Head of caudate nucleus (tissue), 42 donors: ENCODE data around the gene CCDC63.

Experiments
- DNase-seq, 42 donors: peaks; one replicate each; pipeline versions ENCODE4 v3.0.0 to v3.0.0-alpha.2; 2020 to 2021; ENCODE audit warnings: mixed read lengths in 7 of 42
- intact Hi-C: fragments of 100-400 bp; cut with DNase I; formaldehyde crosslinking; loops from one replicate; pipeline ENCODE4 v1.15.0; 2022

CCDC63 gene

GRCh38 chr12:110846615-110847566 is at the start of gene CCDC63:
CCDC63 (plus strand) TSS chr12:110846987; CDS start chr12:110852955, 5,968 bp downstream.
- intact Hi-C loops = no loop called here
- peak in 40 of 42 donors; percentile 12 to 76 (median 41) for DNase-seq

DNA sequence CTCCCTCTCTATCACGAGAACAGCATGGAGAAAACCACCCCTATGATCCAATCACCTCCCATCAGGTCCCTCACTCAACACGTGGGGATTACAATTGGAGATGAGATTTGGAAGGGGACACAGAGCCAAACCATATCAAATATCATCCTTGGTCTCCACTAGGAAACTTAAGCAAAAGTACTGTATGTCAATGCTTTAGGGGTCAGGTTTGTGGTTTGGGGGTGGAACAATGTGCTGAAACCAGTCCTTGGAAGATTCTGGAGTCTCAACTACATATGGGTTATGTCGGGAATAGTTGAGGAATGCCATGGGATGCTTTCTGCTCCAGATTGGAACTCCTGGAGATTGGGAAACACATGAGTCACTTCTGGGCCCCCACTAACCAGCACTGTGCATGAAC is 48.3 kb upstream of the CCDC63 start:
- DNase-seq = no peak
- intact Hi-C loops = no loop called here

DNA sequence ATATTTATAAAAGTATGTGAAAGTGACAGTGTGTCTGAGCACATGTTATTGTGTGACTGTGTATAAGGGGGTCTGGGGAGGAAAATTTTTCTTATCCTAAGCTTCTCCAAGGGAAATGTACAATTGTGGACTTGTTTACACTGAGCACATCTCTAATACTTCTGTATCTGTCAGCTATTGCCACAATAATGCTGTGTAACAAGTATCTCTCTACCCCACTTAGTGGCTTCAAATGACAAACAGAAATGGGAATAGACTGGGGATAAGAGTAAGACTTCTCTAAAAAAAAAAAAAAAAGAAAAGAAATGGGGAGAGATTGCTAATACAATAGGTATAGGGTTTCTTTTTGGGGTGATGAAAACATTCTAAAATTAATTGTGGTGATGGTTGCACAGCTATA is 44.3 kb upstream of the CCDC63 start:
- intact Hi-C loops = no loop called here
- DNase-seq = no peak

GRCh38 chr12:110804406-110804805 is 42.4 kb upstream of the CCDC63 start:
- DNase-seq = no peak
- intact Hi-C loops = no loop called here

DNA sequence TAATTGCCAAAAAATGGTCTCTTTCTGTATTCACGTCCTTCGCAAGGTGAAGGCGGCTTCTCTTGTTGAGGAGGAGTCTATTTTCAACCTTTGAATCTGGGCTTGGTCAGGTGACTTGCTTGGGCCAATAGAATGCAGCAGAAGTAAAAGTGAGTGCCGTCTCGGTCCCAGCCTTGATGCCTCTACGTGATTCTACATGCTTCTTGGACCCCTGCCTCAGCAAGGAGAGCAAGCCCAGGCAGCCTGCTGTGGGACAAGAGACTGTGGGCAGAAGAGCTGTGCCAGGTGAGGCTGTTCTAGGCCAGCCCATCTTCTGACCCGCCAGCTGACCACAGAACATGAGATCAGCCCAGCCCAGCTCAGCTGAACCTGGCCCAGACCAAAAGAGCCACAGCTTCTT is 39.1 kb upstream of the CCDC63 start:
- intact Hi-C loops = no loop called here
- no peak for DNase-seq

DNA sequence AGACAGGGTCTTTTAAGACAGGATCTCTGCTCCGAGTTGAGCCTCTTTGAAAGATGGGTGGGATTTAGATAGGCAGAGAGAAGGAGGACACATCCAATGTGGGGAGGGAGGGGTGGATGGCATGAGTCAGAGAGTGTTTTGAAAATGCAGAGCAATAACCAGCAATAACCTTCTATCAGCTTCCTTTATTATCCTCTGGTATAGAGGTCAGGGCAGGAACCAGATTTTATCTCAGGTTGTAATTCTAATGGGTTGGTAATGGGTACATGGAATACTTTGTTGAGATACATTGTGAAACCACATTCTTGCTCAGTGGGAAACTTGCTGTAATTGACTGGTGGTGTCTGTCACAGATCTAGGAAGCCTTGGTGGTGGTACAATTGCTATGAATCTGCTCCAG is 37.6 kb upstream of the CCDC63 start:
- DNase-seq = no peak
- intact Hi-C loops = no loop called here

DNA sequence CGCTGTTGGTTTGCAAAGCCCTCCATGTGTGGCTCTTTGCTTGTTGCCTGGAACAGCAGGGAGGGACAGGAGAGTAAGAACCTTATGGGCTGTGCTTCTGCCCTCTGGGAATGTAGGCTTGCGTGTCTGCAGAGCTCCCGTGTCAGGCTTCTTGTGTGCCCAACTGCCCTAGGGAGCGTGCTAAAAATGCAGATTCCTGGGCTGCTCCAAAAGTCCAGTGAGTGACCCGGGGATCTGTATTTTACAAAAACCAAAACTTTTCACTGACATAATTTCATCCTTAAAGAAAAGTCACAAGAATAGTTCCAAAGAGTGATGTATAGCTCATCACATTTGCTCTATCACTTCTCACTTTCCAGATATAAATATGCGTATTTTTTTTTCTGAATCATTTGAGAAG is 34.8 kb upstream of the CCDC63 start:
- DNase-seq = peak in 1 of 42 donors; percentile 9
- intact Hi-C loops = no loop called here

DNA sequence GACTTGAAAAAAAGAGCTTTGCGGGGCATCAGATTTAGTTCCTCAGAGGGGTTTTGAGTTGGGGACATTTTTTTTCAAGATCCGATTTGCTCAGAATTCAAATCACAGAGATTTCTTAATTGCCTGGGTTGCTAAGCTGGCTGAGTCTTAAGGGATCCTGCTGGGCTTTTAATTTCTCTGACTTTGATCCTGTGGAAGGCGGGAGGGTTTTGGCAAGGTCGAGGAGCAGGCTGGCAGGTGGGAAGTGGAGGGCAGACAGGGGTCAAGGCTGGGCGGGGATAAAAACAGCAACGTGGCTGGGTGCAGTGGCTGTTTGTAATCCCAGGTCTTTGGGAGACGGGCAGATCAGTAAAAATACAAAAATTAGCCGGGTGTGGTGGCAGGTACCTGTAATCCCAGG is 33.5 kb upstream of the CCDC63 start:
- intact Hi-C loops = no loop called here
- peak in 6 of 42 donors; percentile 6 to 49 (median 12) for DNase-seq

GRCh38 chr12:110813756-110814155 is 33.0 kb upstream of the CCDC63 start:
- no peak for DNase-seq
- intact Hi-C loops = no loop called here

- no peak for DNase-seq
- intact Hi-C loops = no loop called here
Measured at GRCh38 chr12:110816248-110816647, 30.5 kb upstream of the CCDC63 start.

DNA sequence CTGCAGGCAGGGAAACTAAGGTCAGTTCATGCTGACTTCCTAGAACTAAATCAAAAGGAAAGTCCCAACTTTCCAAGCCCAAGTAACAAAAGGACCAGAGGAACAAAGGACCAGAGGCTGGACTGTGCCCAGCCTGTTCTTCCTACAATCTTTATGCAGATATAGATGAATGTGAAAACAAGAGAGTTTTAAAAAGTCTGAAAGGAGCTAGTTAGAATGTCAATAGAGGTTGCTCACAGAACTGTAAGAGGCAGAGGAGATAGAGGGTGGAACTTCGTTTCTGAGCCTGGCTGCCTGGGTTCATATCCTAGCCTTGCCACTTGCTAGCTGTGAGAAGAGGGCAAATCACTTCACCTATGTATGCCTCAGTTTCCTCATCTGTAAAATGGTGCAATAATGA is 30.0 kb upstream of the CCDC63 start:
- DNase-seq = no peak
- intact Hi-C loops = no loop called here

DNA sequence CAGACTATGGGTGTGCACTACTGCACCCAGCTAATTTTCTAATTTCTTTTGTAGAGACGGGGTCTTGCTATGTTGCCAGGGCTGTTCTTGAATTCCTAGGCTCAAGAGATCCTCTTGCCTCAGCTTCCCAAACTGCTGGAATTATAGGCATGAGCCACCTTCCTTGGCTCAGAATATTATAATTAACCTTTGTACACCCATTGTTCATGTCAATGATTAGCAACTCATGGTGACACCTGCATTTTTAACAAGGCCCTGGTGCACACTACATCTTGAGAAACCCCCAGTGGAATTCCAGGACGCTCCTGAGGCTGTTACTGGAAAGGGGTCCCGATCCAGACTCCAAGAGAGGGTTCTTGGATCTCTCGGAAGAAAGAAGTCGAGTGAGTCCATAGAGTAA is 28.3 kb upstream of the CCDC63 start:
- intact Hi-C loops = no loop called here
- DNase-seq = no peak

GRCh38 chr12:110819150-110819549 is 27.6 kb upstream of the CCDC63 start:
- intact Hi-C loops = no loop called here
- DNase-seq = no peak

DNA sequence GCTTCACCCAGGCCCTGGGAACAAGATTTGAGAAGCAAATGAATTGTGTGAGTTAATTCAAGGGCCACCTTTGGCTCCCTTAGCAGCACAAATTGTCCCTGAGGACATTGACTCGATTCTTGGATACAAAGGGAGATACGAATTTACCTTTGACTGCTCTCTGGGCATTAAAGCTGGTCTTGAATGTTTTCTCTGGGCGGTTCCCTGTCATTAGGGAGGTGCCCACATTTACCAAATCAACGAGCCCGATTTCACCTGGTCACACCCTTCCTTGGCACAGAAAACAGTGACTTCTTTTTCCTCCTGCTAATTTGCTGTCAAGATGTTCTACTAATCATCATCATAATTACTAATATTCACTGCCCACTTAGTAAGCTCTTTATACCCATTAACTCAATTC is 27.1 kb upstream of the CCDC63 start:
- DNase-seq = no peak
- intact Hi-C loops = no loop called here

DNA sequence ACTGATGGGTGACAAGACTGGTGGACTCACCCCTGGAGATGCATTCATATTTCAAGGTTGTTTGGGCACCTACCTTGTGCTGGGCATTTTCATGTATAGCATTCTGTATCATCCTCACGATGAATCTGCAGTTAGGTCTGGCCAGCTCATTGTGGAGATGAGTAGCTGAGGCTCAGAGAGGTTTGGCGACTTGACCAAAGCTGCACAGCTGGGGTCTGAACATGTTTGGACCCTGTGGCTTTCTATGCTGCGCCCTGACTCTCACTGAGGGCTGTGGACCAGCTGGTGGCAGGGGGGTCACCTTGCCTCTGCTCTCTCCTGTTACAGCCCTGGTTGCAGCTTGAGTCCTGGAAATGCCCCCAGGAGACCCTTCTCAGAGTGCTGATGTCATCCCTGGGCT is 24.9 kb upstream of the CCDC63 start:
- intact Hi-C loops = no loop called here
- DNase-seq = no peak

DNA sequence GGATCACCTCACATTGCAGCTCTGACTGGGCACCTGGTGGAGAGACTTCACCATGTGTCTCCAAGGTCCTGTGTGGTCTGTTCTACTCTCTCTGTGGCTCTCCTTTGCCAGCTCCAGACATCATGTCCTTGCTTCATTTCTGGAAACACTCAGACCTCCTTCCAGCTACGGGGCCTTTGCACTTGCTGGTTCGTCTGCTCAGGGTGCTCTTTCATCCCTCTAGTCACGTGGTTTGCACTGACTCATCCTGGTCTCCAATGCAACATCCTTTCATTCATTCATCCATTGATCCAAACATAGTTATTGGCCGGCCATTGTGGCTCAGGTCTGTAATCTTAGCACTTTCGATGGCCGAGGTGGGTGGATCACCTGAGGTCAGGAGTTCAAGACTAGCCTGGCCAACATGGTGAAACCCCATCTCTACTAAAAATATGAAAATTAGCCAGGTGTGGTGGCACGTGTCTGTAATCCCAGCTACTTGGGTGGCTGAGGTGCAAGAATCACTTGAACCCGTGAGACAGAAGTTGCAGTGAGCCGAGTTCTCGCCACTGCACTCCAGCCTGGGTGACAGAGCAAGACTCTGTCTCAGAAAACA is 23.9 kb upstream of the CCDC63 start:
- DNase-seq = no peak
- intact Hi-C loops = no loop called here

- DNase-seq = no peak
- intact Hi-C loops = no loop called here
Measured at GRCh38 chr12:110824342-110824741, 22.4 kb upstream of the CCDC63 start.

- intact Hi-C loops = no loop called here
Measured at GRCh38 chr12:110825530-110825929, 21.3 kb upstream of the CCDC63 start.

DNA sequence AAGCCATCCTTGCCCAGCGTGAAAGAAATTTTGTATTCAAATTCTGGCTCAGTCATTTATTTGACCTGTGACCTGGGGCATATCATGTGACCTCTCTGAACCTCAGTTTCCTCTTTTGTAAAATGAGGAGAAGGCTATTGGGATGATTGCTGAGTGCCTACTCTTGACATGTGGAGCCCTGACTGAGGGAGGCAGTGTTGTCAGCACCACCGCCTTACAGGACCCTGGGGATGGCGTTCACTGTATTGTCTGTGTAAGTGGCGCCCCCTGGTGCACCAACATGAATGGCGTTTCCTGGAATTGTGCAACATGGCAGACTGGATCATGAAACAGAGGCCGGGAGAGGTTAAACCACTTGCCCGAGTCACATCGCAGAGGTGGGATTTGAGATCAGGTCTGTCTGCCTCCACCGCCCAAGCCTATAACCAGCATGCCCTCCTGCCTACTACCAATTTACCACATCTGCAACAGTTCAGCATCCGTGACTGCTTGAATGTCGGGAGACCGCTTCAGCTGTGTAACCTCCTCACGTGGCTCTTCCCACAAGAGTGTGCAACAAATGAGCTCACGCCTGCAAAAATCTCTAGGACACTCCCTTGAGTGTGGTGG is 20.1 kb upstream of the CCDC63 start:
- intact Hi-C loops = no loop called here
- DNase-seq = peak; percentile 63 to 96 (median 90)

More at GRCh38 chr12:110825530-110825929, 21.3 kb upstream of the CCDC63 start:
- no peak for DNase-seq

DNA sequence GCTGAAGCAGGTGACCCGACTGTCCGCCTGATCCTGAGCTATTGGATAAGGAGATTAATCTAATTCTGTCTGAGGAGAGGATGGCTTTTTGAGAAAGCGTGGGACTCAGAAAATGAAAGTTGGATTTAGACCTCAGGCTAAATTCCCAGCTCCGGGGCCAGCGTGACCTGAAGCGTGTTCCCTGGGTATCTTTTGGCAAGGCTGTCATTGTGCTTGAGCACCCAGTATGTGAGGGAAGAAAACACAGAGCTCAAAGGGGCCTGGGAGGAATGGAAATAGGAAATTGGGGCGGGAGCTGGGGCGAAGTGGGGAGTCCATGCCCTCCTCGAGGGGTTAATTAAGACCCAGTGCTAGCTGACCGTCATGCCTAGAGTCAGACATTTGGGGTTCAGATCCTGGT is 17.5 kb upstream of the CCDC63 start:
- no peak for DNase-seq
- intact Hi-C loops = no loop called here
